NCI-H446 treated with DMSO at 0.1 percent for 48 hours (cell line): Measurements from ENCODE around the gene DSG3.

Experiments used
- DNase-seq: peaks from one replicate; lab custom pipeline; 2025; lab: John Stamatoyannopoulos, UW

The DSG3 gene, protein sequence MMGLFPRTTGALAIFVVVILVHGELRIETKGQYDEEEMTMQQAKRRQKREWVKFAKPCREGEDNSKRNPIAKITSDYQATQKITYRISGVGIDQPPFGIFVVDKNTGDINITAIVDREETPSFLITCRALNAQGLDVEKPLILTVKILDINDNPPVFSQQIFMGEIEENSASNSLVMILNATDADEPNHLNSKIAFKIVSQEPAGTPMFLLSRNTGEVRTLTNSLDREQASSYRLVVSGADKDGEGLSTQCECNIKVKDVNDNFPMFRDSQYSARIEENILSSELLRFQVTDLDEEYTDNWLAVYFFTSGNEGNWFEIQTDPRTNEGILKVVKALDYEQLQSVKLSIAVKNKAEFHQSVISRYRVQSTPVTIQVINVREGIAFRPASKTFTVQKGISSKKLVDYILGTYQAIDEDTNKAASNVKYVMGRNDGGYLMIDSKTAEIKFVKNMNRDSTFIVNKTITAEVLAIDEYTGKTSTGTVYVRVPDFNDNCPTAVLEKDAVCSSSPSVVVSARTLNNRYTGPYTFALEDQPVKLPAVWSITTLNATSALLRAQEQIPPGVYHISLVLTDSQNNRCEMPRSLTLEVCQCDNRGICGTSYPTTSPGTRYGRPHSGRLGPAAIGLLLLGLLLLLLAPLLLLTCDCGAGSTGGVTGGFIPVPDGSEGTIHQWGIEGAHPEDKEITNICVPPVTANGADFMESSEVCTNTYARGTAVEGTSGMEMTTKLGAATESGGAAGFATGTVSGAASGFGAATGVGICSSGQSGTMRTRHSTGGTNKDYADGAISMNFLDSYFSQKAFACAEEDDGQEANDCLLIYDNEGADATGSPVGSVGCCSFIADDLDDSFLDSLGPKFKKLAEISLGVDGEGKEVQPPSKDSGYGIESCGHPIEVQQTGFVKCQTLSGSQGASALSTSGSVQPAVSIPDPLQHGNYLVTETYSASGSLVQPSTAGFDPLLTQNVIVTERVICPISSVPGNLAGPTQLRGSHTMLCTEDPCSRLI

DNA sequence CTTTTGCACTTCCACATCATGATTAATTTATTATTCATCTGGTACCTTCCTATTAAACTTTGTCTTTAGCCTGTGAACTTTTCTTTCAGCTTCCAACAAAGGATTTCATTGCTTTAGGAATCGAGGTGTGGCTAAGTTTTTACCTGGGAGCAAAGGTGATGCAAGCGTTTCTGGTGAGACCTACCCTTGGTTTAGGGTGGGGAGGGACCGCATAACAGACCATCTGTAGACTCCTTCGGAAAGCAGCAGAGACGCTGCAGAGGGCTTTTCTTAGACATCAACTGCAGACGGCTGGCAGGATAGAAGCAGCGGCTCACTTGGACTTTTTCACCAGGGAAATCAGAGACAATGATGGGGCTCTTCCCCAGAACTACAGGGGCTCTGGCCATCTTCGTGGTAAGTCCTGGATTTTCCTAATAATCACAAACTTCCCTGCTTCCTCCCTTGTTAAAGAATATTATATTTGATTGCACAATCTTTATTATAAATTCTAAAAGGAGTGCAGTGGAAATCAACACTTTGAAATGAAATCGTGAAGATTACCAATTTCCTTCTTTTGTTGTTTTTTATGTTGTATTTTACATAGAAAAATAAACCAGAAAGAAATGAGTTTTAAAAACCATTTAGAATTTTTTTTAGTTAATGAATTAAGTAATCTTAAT is at the start of gene DSG3:
DSG3 (plus strand) TSS at position 212 of the 662 bp plus-strand sequence; CDS start at position 349, 137 bp downstream.
- no peak for DNase-seq

DNA sequence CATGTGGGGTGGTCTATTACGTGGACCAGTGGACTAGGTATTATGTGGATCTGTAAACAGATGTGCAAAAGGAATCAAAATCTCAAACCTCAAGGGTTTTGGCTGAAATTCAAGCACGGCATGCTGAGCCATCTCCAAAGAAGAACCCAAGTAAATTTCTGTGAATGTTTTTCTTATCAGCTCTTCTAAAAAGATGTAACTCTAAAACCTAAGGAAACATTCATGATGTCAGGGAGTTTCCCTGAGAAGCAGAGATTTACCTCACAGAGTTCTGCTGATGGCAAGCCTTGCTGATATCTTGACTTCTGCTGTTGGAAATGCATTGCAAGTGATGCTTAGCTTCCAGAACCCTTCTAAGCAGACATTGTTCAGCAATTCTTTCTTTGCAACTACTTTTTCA is 49.4 kb upstream of the DSG3 start:
- no peak for DNase-seq

DNA sequence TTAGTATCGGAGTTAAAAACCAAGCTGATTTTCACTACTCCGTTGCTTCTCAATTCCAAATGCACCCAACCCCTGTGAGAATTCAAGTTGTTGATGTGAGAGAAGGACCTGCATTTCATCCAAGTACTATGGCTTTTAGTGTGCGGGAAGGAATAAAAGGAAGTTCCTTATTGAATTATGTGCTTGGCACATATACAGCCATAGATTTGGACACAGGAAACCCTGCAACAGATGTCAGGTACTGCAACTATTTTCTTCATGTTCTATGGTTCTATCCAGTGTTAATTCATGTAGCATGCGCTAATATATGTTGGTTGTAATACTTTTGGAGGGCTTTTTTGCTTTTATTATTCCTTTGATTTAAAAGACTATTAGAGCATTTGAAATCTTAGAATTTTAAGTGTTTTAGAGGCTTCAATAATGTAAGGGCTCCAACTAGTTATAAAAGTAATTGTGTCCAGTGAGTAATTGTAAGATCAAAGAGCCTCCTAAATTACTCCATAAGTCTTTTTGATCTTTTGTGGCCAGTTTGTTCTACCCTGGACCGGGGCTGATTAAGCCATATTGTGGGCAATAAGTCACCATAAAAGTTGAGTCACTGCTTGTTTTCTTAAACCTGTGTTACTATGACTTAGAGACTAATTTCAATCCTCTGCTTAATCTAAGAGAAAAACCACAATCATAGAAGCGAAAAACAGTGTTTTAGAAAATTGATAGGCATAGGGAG is 48.1 kb upstream of the DSG3 start:
- no peak for DNase-seq

DNA sequence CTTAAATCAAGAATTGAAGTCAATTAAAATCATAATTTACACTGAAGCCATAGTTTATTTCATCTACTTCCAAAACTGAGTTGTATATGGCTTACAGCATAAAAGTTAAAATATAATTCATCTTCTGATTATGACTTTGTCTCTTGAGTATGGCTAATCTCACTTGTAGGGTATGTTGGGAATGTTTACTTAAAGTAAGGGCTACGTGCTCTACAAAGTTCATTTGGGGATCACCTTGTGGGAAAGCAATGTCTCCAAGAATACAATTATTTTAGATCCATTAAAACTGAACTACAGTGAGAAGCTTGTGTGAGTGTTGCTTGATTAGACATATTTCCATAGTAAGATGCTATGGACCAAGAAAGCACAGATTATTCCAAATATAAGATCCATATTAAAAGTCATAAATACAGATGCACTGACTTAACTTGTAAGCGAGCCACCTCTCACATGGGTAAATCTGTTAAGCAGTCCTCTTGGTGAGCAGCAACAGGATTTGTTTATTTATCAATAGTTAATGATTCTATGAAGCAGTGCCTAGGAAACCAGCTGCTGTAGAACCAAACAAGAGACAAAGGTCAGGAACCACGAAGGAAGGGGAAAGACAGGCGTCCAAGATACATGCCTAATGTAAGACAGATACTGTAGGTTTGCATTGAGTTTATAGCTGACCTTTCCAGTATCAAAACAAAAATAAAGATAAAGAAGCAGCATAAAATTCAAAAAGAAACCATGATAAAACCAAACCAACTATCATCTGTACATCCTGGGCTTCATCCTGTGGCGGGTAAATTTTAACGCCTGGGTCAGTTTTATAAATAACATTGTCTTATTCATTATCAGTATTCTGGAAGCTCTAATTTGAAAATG is 46.1 kb upstream of the DSG3 start:
- DNase-seq = no peak

DNA sequence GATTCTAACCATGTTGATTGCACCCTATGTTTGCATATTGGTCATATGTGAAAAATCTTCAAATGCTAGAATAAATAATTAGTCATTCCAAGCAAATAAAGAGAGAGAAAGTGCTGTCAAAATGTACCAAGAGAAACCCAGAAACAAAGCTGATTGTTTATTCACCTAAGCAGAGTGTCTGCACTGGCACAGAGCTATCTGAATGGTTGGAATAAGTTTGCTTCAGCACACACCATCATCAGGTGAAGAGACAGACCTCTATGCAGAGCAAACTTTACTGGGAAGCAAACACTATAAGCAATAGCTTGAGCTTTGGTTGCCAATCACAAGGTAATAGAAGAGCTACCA is 45.5 kb upstream of the DSG3 start:
- no peak for DNase-seq

DNA sequence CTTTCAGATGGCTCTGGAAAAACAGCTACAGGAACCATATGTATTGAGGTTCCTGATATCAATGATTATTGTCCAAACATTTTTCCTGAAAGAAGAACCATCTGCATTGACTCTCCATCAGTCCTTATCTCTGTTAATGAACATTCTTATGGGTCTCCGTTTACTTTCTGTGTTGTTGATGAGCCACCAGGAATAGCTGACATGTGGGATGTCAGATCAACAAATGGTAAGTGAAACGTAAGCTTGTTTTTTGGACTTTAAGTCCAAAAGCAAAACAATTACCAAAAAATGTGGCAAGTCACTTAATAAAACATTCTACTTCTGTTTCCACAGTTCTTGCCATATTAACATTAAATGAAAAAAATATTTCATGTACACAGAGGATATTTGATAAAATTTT is 44.1 kb upstream of the DSG3 start:
- no peak for DNase-seq

DNA sequence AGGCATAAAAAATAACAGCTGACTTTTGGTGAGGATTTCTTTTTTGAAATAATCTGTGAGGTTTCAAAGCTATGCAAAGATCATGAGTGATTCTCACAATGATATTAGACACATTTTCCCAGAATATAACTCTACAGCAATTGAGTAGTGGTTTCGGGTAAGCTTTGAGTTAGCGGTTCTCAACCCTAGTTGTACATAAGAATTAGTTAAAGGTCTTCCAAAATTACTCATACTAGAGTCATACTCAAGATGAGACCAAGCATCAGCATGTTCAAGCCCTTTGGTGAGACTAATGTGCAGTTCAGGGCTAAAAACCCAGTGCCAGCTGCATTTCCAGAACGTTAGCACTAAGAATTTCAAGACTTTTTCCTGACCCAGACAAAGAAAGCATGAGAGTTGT is 39.9 kb upstream of the DSG3 start:
- no peak for DNase-seq

DNA sequence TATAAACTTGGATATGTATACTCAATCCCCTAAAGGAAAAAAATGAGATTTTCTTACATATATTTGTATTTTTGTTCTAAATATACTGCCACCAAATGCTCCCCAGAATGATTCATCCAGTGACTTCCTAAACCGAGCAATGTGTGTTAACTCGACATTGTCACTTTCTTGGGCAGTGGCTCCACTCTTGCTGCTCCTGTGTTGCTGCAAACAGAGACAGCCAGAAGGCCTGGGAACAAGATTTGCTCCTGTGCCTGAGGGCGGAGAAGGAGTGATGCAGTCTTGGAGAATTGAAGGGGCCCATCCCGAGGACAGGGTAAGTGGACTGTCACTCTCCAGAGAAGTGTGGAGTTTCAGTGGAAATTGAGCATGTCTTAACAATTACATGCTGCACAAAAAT is 38.3 kb upstream of the DSG3 start:
- no peak for DNase-seq

DNA sequence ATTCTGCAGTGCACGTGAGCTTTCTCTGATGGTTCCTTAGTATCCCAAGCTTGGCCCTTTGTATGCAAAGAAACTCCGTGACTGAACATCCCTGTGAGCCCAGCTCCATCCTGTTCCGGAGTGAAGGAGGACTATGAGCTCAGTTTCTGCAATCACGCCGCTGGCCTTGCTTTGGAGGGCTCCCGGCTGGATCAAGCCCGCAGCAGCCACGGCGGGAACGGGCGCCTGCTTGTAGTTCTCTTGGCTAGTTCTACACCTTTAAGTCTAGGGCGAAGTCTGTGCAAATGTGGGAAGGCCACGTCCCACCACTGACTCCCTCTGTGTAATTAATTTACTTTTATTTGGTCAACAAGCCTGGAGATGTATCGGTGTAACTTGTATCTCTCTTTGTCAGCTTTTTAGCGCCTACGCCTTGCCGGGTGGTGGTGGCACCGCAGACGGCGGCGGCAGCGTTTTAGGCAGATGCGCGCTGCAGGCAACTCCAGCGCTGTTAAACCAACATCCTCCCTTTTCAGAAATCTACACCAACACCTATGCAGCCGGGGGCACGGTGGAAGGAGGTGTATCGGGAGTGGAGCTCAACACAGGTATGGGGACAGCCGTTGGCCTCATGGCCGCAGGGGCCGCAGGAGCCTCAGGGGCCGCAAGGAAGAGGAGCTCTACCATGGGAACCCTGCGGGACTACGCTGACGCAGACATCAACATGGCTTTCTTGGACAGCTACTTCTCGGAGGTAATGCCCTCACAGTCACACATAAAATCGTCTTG is 36.6 kb upstream of the DSG3 start:
- DNase-seq = no peak

DNA sequence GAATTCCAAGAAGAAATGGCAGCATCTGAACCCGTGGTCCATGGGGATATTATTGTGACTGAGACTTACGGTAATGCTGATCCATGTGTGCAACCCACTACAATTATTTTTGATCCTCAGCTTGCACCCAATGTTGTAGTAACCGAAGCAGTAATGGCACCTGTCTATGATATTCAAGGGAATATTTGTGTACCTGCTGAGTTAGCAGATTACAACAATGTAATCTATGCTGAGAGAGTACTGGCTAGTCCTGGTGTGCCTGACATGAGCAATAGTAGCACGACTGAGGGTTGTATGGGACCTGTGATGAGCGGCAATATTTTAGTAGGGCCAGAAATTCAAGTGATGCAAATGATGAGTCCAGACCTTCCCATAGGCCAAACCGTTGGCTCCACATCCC is 34.4 kb upstream of the DSG3 start:
- DNase-seq = no peak

DNA sequence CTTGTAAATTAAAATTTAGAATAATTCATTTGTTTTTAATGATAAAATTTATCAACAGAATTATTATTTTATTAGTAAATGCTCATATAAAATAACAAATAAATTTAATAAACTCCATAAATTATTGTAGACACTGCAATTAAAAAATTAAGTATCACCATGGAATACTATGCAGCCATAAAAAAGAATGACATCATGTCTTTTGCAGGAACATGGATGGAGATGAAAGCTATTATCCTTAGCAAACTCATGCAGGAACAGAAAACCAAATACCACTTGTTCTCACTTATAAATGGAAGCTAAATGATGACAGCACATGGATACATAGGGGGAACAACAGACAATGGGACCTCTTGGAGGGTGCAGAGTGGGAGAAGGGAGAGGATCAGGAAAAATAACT is 29.7 kb upstream of the DSG3 start:
- no peak for DNase-seq

DNA sequence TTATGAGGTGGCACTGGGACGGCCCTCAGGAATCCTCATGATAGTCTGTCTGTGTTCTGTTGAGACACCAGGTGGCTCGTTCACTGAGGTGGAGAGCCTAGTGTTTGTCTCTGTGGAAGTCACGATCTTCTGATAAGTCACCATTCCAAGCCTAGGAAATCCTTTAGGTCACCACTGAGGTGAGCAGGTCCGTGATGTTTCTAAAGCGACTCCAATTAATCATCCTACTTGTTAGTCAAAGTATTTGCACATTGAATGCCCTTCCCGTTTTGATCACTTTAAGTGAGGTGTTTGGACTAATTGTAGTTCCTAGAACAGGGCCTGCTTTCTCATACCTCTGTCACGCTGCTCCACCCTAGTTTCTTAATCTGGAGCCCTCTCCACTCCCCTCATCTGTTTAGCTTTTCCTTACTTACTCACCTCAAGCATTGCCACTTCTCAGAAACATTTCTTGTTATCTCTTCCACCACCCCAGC is 28.0 kb upstream of the DSG3 start:
- DNase-seq = no peak

DNA sequence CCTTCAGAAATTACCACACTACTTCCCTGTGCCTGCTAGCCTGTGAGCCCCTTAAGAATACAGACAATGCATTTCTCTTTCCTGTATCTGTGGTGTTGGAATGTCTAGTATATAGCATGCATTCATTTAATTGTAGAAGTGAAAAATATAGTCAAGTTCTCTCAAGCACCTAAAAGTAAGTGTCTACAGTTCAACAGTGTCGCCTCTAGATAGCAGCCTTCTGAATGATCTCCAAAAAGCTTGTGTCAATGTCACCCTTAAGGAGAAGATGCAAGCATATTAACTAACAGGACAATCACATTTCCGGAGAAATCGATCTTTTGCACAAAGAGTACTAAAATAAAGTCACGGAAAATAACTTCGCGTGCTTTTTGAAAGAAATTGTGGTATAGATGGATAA is 27.5 kb upstream of the DSG3 start:
- DNase-seq = no peak

DNA sequence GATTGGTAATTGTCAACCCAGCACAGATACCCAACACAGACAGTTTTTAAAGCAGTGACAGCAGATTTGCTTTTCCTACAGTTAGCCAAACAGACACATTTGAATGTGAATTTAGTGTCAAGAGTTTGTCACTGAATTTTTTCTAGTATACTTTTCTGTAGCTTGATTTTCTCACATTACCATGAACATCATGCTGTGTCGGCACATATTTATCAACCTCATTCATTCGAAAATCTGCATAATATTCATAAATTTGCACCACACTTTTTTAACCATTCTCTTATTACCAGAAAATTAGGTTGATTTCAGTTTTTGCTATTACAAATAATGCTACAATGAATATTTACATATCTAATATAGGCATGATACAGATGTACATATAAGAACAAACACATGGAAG is 27.0 kb upstream of the DSG3 start:
- no peak for DNase-seq

DNA sequence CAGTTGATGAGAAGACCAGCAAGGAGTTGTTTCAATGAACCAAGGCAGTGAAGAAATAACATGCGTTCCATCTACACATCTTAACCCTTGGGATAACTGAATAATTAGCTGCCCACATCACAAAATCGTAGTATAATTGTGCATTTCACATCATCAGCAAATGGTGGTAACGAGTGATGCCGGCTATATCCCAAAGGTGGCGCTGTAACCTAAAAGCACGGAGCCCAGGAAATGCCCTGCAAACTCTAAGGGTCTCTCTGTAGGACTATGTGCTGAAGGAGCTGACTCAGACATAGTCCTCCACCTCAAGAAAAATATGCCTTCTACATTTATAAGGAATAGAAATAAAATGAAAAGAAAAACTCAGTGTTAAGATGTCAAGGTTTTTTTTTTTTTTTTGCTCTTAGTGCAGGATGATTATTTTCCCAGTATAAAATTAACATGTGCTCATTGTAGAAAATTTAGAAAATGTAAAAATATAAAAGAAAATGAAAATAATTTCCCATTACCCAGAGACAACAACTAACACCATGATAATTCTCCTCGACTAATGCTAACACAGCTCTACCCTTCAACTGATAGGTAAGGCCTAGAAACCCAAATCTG is 23.1 kb upstream of the DSG3 start:
- no peak for DNase-seq

DNA sequence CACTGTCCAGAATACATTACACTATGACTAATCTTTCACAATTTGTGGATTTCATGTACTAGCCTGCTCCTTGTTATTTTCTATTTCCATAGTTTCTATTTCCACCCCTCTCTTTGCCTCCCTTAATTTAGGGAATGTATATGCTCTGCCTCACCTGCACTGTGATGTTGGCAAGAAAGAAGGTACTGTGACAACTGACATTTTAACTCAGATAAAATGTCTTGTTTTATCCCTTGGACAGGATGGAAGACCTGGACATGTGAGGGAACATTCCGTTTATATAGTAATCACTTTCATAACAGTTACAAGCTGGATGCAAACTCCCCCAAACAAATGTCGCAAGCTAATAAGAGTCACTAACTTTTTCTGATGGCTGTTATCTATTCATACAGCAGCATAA is 21.5 kb upstream of the DSG3 start:
- DNase-seq = no peak

DNA sequence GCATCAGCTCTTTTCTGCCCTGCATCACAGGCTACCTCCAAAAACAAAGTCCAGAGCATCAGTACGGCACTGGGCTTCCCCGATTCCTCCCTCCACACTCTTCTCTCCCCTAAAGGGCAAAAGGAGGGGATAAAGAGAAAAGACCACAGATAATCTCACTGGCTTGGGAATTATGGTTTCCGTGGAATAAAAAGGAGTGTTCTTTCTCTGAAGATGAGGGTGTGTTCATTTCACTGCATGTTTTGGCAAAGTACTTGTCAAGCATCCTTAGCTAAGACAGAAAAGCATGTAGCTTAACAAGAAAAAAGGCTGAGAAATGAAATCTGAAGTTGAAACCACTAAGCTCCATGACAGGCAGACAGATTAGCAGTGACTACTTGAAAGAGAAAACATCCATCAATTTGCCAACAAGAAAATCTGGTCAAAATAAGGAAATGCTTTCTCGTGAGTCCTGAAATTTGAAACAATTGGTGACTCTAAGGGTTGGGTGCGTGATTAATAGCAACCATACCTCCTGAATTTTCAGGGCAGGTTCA is 20.6 kb upstream of the DSG3 start:
- no peak for DNase-seq

DNA sequence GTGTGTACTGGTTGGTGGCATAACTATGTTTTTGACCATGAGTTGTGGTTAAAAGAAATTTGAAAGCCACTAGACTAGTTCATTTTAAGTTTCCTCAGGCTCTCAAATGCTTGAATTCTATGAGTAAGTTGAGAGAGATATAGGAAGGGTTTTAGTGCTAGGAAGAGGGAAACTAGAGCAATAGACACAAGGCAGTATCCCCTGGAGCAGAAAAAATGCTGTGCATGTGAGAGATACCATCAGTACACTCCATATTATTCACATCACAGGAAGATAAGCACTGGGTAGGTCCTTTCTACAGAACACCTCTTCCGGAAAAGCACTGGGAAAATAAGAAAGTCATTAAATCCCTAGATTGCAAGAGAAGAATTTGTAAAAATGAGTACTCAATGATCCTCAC is 19.3 kb upstream of the DSG3 start:
- DNase-seq = no peak

DNA sequence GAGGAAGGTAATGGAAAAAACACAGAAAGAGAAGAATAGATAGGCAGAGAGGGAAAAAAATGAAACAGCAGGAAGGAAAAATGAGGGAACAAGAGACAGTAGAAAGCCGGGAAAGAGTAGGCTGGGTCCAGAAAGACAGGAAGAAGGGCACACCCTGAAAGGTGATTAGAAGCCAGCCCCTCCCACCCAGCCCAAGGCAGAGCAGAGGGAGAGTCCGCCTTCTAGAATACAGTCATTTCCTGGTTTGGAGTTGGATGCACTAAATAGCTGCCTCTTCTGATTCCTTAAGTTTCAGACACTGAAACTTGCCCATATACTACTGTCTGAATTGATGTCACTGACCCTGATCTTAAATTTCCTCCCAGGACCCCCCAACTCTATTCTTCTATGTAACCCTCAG is 17.9 kb upstream of the DSG3 start:
- no peak for DNase-seq
